ENCODE data around the gene HOXC12.

HOXC12 gene

DNA sequence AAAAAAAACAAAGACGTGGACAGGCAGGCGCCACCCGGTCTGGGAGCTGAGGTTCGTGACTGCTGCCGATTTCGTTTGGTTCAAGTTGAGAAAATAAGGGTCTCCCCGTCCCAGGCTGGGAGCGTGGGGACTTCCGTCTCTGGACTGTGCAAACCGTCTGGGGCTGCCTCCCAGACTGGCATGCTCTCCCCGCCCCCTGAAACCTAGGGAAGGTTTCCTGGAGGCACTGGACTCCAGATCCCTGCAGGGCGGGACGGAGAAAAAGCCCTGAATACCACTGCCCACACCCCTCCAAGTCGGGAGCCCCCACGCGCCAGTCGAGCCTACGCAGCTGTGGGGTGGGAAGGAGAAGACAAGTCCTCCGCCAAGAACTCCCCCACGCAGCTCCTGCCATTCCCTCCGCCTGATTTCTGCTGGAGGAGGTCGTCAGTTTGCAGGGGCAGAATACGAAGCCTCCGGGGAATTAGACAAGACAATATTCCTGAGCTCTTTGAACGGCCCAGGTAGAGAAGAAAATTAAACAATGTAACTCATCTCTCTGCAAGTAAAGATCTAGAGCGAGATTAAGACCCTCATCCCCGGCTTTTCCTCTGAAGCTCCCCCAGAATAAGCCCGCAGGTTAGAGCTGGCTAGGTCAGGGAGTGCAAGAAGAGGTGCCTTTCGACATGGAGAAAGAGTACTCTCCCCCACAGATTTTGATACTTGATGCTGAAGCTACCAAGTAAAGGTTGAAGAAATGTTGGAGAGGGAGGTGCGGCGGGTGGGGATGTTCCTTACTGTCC lies 26.5 kb upstream of the HOXC12 start:
- H3K4me3 Mint-ChIP-seq = no peak overlapping the region
- TF ChIP-seq, protein P1, sequence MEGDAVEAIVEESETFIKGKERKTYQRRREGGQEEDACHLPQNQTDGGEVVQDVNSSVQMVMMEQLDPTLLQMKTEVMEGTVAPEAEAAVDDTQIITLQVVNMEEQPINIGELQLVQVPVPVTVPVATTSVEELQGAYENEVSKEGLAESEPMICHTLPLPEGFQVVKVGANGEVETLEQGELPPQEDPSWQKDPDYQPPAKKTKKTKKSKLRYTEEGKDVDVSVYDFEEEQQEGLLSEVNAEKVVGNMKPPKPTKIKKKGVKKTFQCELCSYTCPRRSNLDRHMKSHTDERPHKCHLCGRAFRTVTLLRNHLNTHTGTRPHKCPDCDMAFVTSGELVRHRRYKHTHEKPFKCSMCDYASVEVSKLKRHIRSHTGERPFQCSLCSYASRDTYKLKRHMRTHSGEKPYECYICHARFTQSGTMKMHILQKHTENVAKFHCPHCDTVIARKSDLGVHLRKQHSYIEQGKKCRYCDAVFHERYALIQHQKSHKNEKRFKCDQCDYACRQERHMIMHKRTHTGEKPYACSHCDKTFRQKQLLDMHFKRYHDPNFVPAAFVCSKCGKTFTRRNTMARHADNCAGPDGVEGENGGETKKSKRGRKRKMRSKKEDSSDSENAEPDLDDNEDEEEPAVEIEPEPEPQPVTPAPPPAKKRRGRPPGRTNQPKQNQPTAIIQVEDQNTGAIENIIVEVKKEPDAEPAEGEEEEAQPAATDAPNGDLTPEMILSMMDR (IDR thresholded peaks at IDR 0.05; ENCODE audit: unreplicated experiment in 3 of 3) = no peak
- H3K9me3 Mint-ChIP-seq = peaks cover 21% of the 10 kb centered on the region
- H3K4me1 Mint-ChIP-seq = no peaks in the 10 kb centered on the region
- H3K27me3 Mint-ChIP-seq (ENCODE audit: low read depth) = peaks cover 100% of the 10 kb centered on the region
- no peaks in the 10 kb centered on the region for H3K36me3 Mint-ChIP-seq (ENCODE audit: low read depth)
- H3K27ac Mint-ChIP-seq = no peak overlapping the region

GRCh38 chr12:53929527-53929926 lies 25.2 kb upstream of the HOXC12 start:
- Mint-ChIP-seq H3K4me1 (no peaks in the 10 kb centered on the region), H3K4me3 (no peak overlapping the region), H3K27me3 (ENCODE audit: low read depth) (peaks cover 100% of the 10 kb centered on the region), H3K27ac (no peak overlapping the region), H3K36me3 (ENCODE audit: low read depth) (no peaks in the 10 kb centered on the region), H3K9me3 (peaks cover 21% of the 10 kb centered on the region)
- TF ChIP-seq, protein P1 (IDR thresholded peaks at IDR 0.05; ENCODE audit: unreplicated experiment in 3 of 3) = no peak

- H3K27me3 Mint-ChIP-seq (ENCODE audit: low read depth) = peaks cover 100% of the 10 kb centered on the region
- H3K4me1 Mint-ChIP-seq = peaks cover 9% of the 10 kb centered on the region
- H3K36me3 Mint-ChIP-seq (ENCODE audit: low read depth) = no peaks in the 10 kb centered on the region
- TF ChIP-seq, protein P1 (IDR thresholded peaks at IDR 0.05; ENCODE audit: unreplicated experiment in 3 of 3) = no peak
- H3K4me3 Mint-ChIP-seq = no peak overlapping the region
- peaks cover 21% of the 10 kb centered on the region for H3K9me3 Mint-ChIP-seq
- no peak overlapping the region for H3K27ac Mint-ChIP-seq
Measured at GRCh38 chr12:53930591-53931255, 24.0 kb upstream of the HOXC12 start.

DNA sequence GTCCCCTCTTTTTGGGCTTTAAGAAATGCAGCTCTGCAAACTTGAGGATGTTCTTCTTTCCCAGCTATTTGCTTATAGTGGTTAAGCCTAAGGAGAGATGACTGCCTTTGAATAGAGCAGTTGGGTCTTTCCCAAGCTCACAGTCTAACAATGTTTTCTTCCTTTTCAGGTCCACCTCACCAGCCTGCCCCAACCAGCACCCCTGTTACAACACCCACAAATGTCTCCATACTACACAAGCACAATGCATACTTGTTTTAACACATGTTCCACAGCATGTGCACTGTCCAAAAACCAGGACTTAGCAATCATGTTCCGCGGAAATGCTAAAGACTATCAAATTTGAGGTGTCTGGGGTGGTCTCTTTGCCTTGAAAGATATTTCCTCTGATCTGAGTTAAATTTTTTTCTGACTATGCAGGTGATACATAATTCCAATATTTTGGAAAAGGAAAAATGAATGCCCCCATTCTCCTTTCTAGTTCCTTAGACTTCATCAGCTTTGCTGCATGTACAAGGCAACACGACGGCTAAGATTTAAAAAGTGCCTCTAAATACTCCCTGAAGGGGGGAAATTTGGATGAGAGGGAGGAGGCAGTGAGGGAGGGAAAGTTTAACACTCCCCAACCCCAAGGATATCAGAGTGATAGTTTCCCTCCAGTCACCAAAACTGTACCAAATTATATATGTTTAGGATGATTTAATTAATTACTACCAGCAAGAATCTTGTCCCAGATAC lies 22.7 kb upstream of the HOXC12 start:
- H3K4me1 Mint-ChIP-seq = peaks cover 10% of the 10 kb centered on the region
- H3K27me3 Mint-ChIP-seq (ENCODE audit: low read depth) = peaks cover 100% of the 10 kb centered on the region
- no peaks in the 10 kb centered on the region for H3K36me3 Mint-ChIP-seq (ENCODE audit: low read depth)
- TF ChIP-seq, protein P1 (IDR thresholded peaks at IDR 0.05; ENCODE audit: unreplicated experiment in 3 of 3) = no peak
- H3K9me3 Mint-ChIP-seq = peaks cover 17% of the 10 kb centered on the region
- no peak overlapping the region for H3K27ac Mint-ChIP-seq
- no peak overlapping the region for H3K4me3 Mint-ChIP-seq

- no peak overlapping the region for H3K4me3 Mint-ChIP-seq
- no peak overlapping the region for H3K27ac Mint-ChIP-seq
- no peaks in the 10 kb centered on the region for H3K36me3 Mint-ChIP-seq (ENCODE audit: low read depth)
- peaks cover 100% of the 10 kb centered on the region for H3K27me3 Mint-ChIP-seq (ENCODE audit: low read depth)
- peaks cover 15% of the 10 kb centered on the region for H3K9me3 Mint-ChIP-seq
- TF ChIP-seq, protein P1 (IDR thresholded peaks at IDR 0.05; ENCODE audit: unreplicated experiment in 3 of 3) = no peak
- peaks cover 10% of the 10 kb centered on the region for H3K4me1 Mint-ChIP-seq
Measured at GRCh38 chr12:53932915-53933314, 21.8 kb upstream of the HOXC12 start.
